ENCODE measurements around the gene SEMA7A.

Gene SEMA7A

GRCh38 chr15:74451861-74452835 is 18.4 kb upstream of the SEMA7A start:
- no peak for DNase-seq (ENCODE audit: low read depth)

DNA sequence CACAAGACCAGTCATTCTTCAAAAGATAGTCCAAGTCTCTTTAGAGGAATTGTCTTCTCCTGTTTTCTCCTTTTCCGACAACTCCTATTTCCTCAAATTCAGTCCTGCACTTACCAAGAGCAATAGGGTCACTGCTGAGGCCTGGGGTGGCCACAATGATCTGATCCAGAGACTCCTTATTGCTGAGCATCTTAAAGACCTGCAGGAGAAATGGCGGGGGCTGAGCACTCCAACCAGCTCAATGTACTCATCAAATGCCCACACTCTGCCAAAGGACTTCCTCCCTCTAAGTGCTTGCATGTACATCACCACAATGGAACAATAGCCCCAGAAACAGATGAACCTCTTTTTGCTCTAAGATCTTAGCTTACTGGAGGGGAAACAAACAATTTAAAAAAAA is 17.6 kb upstream of the SEMA7A start:
- DNase-seq (ENCODE audit: low read depth) = no peak

DNA sequence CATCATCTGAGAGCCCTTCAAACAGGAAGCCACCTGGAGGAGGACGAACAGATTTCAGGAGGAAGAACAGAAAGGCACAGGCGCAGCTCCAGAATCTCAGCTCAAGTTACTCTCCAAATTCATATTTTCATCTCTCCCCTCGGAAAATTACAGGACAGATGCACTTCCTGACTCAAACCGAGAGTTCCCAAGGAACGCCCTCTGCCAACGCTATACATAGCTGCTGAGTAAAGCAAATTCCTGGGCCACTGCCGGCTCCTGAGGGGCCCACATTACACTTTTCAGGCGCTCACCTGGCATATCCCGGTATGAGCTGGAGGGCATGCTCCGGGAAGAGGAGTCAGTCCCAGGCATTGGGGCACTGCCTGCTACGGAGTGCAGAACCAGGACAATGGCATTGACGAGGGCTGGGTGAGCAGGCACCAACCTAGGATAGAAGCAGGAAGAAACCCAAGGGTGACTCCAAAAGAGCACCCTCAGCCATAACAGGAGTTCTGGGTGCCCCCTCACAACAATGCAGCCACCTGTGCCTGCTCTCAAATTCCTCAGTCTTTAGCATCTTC is 16.0 kb upstream of the SEMA7A start:
- DNase-seq (ENCODE audit: low read depth) = no peak

DNA sequence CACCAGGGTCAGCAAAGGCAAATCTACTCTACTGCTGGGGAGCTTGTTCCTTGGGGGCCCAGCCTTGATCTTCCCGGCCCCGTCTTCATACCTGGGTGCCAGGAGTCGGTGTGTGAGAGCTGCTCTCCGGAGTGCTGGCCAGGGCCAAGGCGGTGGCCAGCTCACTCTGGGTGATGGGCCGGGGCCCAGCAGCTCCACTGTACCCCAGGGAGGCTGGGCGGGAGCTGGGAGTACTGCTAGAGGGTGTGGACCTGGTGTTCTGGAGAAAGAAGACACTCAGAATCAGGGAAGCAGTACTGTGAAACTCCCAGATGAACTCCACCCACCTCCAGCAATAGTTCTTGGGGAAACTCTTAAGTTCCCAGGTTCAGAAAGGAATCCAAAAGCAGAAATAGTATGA is 15.3 kb upstream of the SEMA7A start:
- no peak for DNase-seq (ENCODE audit: low read depth)

DNA sequence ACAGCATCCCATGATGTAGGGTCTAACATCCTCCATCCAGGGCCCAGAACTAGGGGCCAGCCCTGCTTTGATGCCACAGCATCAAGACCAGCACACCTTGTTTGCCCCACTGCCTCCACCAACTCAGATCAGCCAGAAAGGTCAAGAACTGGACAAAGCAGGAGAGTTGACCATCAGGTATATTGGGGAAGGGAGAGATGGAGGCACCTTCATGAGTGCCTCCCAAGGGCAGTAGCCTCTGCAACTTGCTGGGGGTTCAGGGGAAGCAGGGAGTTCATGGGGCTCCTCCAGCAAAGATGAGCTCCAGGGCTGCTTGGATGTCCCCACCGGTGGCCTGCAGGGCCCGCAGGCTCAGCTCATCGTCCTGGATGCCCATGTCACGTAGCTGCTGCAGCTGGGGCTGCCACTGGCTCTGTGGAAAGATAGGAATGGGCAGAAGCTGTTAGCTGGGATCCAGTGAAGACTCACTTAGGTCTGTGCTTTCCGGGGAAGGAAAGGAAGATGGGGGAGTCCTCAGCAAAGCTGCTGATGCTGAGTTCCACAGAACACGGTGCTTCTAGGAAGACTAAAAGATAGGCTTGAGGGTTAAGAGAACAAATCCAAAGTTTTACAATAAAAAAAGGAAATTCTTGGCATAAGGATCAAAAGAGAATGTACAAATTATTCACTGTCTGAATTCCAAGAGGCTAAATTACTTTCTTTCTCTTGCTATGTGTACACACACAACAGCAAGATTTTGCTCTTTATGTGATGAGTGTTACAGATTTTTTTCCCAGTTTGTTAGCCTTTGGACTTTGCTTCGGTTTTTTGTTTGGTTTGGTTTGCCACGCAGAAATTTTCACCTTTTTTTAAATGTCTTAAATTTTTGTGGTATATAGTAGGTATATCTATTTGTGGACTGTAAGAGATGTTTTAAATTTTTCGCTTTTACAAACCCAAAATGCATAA is 12.3 kb upstream of the SEMA7A start:
- no peak for DNase-seq (ENCODE audit: low read depth)

DNA sequence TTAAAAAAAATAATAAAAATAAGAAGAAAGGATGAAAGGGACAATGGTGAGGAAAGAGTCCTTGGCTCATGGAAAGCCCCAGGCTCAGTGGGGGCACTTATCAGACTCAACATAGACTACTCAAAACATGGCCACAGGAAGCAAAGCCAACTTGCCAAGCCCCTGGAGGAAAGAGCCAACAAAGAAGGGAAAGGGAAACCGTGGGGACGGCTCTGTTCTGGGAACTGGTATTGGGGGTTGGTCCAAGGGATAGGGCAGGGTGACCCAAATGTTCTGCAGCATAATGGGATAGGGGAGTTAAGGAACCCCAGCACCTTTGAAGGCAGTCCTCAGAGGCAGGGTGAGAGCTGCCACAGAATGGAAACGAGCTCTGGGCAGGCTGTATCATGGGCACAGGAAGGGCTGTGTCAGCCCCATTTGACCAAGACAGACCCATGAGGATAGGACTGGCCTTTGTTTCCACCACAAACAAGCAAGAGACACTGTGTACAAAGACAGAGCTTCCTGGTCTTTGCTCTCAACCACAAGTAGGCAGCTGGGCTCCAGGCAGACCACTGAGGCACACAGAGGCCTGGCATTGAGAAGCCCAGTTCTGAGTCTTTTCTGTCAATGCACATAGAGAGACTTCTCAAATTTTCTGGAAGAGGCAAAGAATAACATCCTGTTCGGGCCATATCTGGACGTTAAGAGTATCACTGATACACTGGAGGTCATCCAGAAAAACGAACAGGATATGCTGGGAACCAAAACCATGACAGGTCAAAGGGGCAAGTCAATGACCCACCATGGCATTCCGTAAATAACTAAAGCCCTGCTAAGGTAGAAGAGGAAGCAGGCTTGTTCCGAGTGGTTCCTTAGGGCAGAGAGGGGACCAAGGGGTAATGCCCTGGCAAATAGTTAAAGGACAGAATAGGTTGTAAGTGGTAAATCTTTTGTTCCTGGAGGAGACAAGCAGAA is 10.6 kb upstream of the SEMA7A start:
- no peak for DNase-seq (ENCODE audit: low read depth)

DNA sequence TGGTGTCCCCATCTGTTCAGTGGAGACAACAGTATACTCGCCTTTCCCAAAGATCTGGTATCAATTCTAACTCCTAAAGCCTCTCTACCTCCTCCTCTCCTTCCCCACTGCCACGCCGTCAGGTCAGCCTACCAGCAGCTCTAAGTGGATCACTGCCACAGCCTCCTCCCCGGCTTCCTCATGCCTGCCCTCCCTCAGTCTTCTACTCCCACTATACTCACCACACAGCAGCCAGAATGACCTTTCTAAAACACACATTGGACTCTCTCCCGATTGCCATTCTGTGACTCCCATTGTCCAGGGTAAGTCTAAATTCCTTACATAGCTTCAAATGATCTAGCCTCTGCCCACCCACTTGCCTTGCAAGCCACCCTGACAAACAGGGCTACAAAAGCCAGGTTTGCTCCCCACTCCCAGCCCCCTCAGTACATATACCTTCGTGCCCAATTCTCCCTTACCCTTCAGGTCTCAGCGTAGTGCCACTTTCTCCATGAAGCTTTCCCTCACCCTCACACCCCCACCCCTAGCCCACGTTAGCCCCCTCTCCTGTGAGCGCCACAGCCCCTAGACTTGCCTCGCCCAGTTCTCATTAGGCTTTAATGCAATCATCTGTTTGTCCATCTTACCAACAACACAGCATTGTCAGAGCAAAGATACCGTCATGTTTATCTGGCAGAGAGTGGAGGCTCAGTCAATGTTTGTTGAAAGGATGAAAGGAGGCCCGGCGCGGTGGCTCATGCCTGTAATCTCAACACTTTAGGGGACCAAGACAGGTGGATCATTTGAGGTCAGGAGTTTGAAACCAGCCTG is 9.5 kb upstream of the SEMA7A start:
- DNase-seq (ENCODE audit: low read depth) = no peak

DNA sequence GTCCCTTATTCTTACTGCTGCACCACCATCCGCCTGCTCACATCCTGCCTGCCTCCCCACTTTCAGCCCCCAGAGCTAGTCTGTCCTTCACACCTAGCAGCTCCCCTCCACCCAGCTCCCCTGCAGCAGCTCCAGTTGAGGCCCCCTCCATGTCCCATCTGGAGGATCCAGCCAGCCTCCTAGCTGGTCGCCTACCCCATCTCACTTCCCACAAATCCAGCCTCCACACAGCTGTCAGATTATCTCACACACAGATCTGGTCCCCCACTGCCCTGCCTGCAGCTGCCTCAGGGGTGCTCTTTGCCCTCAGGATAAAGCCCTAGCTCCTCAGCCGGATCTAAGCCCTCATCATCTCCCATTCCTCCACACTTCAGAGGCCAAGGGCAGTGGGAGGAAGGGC is 8.8 kb upstream of the SEMA7A start:
- DNase-seq (ENCODE audit: low read depth) = no peak

- DNase-seq (ENCODE audit: low read depth) = no peak
Measured at GRCh38 chr15:74442063-74442462, 8.3 kb upstream of the SEMA7A start.

DNA sequence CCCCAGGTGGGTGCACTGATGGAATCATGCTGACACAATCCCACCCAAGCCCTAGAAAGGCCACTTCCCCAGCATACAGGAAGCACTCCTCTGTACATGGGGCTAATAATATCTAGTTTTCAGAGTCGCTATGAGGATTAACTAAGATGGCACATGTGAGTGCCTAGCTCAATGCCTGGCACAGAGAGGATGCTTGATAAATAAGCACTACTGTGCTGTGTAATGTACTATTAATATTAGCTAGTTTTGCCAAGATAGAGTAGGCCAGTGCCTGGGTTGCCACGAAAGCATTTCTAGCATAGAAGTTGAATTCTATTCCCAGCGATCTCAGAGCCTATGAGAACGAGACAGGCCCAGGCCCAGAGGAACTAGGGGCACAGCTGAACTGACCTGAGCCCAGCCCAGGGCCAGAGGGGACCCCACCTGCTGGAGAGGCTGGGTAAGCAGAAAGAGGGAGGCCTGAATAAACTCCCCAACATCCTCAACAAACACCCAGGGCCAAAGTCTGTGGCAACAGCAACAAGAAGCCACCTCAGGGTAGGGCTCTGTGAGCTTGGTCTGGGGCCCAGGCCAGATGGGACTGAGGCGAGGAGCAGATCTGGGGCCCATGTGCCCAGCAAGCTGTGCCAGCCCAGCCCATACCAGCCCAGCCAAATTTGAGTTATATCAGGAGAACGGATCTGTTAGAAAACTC is 7.6 kb upstream of the SEMA7A start:
- DNase-seq (ENCODE audit: low read depth) = no peak

DNA sequence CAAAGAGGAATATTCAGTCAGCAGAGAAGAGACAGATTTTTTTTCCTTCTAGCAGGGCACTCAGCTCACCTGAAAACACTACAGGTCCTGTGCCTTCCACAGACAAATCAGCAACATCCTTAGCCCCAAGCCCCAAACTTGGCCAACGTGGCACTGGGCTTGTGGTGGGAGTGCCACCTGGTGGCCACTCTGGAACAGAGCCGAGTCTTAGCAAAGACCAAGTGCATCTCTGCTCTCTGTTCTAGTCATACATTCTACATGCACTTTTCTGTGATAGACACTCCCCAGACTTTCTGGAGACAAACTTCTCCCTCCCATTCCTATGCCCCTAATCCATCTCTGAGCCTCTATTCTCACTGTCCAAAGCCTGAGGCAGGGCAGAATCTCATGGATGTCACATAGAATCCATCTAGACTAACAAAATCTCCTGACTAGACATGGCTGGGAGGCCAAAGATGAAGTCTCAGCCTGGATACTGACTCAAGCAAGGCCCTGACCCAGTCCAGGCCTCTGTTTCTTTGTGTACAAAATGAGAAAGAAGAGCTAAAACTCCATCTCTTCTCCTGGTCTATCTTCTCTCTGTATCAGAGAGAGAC is 5.1 kb upstream of the SEMA7A start:
- DNase-seq (ENCODE audit: low read depth) = peak; percentile 55

- DNase-seq (ENCODE audit: low read depth) = no peak
Measured at GRCh38 chr15:74438206-74438605, 4.4 kb upstream of the SEMA7A start.

GRCh38 chr15:74434263-74435136 is 742 bp upstream of the SEMA7A start:
- DNase-seq (ENCODE audit: low read depth) = no peak

- DNase-seq (ENCODE audit: low read depth) = no peak
Measured at GRCh38 chr15:74432968-74433591, 678 bp downstream of the SEMA7A start.

DNA sequence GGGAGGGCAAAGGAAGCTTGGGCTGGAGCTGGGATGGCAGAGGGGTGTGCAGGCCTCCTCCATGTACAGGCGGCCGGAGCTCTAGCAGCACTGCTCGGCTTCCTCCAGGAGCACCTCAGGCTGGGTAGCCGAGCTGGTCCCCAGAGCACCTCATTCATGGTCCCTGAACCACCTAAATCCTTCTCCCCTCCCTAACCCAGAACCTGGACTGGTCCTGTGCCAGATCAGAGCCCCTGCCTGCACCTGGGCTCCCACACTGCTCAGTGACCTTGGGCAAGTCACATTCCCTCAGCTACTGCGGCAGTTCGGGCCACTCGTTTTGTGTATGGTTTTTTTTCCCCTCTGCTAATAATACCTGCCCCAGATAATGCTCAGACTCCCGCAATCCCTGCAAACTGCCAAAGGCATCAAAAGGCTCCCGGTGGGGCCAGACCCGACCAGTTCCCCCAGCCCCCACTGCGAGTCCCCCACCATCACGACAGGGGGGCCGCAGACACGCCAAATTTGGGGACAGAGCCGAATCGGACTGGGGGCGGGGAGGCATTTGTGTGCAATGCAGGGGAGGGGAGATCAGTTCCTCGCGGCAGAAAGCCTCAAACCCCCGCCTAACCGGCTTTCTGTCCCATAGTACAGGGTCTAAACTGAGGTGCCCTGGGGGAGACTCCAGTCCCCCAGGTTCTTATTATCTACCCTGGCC is 1.3 kb downstream of the SEMA7A start:
- DNase-seq (ENCODE audit: low read depth) = no peak

GRCh38 chr15:74431645-74432044 is 2.1 kb downstream of the SEMA7A start:
- DNase-seq (ENCODE audit: low read depth) = no peak

- DNase-seq (ENCODE audit: low read depth) = no peak
Measured at GRCh38 chr15:74431116-74431515, 2.6 kb downstream of the SEMA7A start.

Data from activated T-helper 1 cell treated with Interleukin-2 at 50 U/mL for 16 hours (primary cell).